CD14-positive monocyte (primary cell): ENCODE measurements around the gene OR2W1. TPM values are rescaled to one million over a fixed set of nuclear protein-coding genes. Genes with fewer than 3 reads are reported as not detected.

Experiments used
- DNase-seq, 3 donors: peaks; one replicate each; pipeline ENCODE4 v3.0.0-alpha.2; 2011 to 2022
- H2AFZ ChIP-seq: 2 replicates; pipeline ENCODE4 v1.6.0; 2012; ENCODE audit warnings: mild to moderate bottlenecking, low read depth, low read length, inconsistent platforms; ENCODE audit not compliant: insufficient read depth, poor library complexity, severe bottlenecking
- H3K27ac ChIP-seq, 2 donors: 1 replicate in 1 of 2; 2 replicates in 1 of 2; pipeline ENCODE4 v1.5.1; 2012 to 2013; ENCODE audit warnings: low read length in 2 of 2, control low read depth in 1 of 2, inconsistent platforms in 1 of 2, low read depth in 1 of 2, mild to moderate bottlenecking in 1 of 2
- H3K27me3 ChIP-seq, 2 donors: one replicate each; pipeline versions ENCODE4 v1.6.0 to v1.6.1; 2011 to 2013; ENCODE audit warnings: low read length in 2 of 2; ENCODE audit not compliant: control insufficient read depth in 2 of 2, insufficient read depth in 2 of 2
- H3K36me3 ChIP-seq, 2 donors: replicated peaks in 1 of 2; 1 replicate in 1 of 2; 2 replicates in 1 of 2; pipeline versions ENCODE4 v1.5.1 to v1.6.1; 2012 to 2013; ENCODE audit warnings: low read length in 2 of 2, control low read depth in 1 of 2, inconsistent platforms in 1 of 2, mild to moderate bottlenecking in 1 of 2; ENCODE audit not compliant: insufficient read depth in 2 of 2, control insufficient read depth in 1 of 2
- H3K4me1 ChIP-seq, 2 donors: 1 replicate in 1 of 2; 2 replicates in 1 of 2; pipeline versions ENCODE4 v1.5.1 to v1.6.1; 2012 to 2013; ENCODE audit warnings: low read length in 2 of 2, control low read depth in 1 of 2, inconsistent platforms in 1 of 2, mild to moderate bottlenecking in 1 of 2, moderate library complexity in 1 of 2; ENCODE audit not compliant: insufficient read depth in 2 of 2, control insufficient read depth in 1 of 2
- H3K4me2 ChIP-seq: replicated peaks from 2 replicates; pipeline ENCODE3; 2012; ENCODE audit warnings: low read length, moderate library complexity, mild to moderate bottlenecking; ENCODE audit not compliant: poor library complexity, severe bottlenecking; ENCODE audit errors: extremely low read depth
- H3K4me3 ChIP-seq, 3 experiments: fragments of 200-600 bp in 1 of 3; sonication (generic) in 1 of 3; replicated peaks in 1 of 3; 1 replicate in 2 of 3; 2 replicates in 1 of 3; pipeline ENCODE4 v1.5.1; 2011 to 2013; ENCODE audit warnings: low read length in 3 of 3, mild to moderate bottlenecking in 3 of 3, control low read depth in 2 of 3, low read depth in 2 of 3, inconsistent platforms in 1 of 3, moderate library complexity in 1 of 3
- H3K79me2 ChIP-seq: 2 replicates; pipeline ENCODE4 v1.6.0; 2012; ENCODE audit warnings: mild to moderate bottlenecking, control low read depth, inconsistent platforms, low read length, moderate library complexity; ENCODE audit not compliant: insufficient read depth
- H3K9ac ChIP-seq: 2 replicates; pipeline ENCODE4 v1.6.0; 2017; ENCODE audit warnings: low read length, mild to moderate bottlenecking; ENCODE audit not compliant: insufficient read depth, poor library complexity, severe bottlenecking
- H3K9me3 ChIP-seq, 2 donors: replicated peaks in 1 of 2; 1 replicate in 1 of 2; 2 replicates in 1 of 2; pipeline versions ENCODE4 v1.5.1 to v1.6.1; 2012 to 2013; ENCODE audit warnings: low read length in 2 of 2, control low read depth in 1 of 2; ENCODE audit not compliant: control insufficient read depth in 1 of 2, insufficient read depth in 1 of 2
- H4K20me1 ChIP-seq: 2 replicates; pipeline ENCODE4 v1.6.0; 2012; ENCODE audit warnings: mild to moderate bottlenecking, low read length, control low read depth, moderate library complexity; ENCODE audit not compliant: insufficient read depth
- H3K27ac Mint-ChIP-seq, 7 donors: one replicate each; pipeline ENCODE4 v1.8.0; 2020; ENCODE audit warnings: mild to moderate bottlenecking in 7 of 7, mixed read lengths in 7 of 7, moderate library complexity in 6 of 7, inconsistent platforms in 2 of 7
- H3K27me3 Mint-ChIP-seq, 3 donors: one replicate each; pipeline ENCODE4 v1.8.0; 2021 to 2022; ENCODE audit warnings: low read depth in 3 of 3, mild to moderate bottlenecking in 3 of 3, mixed read lengths in 3 of 3, moderate library complexity in 3 of 3, inconsistent platforms in 1 of 3
- H3K36me3 Mint-ChIP-seq, 2 donors: one replicate each; pipeline ENCODE4 v1.8.0; 2020; ENCODE audit warnings: mixed read lengths in 2 of 2, inconsistent platforms in 1 of 2, mild to moderate bottlenecking in 1 of 2
- H3K4me1 Mint-ChIP-seq: one replicate; pipeline ENCODE4 v1.8.0; 2020; ENCODE audit warnings: mild to moderate bottlenecking, mixed read lengths
- H3K4me3 Mint-ChIP-seq, 2 donors: one replicate each; pipeline ENCODE4 v1.8.0; 2020; ENCODE audit warnings: mild to moderate bottlenecking in 2 of 2, mixed read lengths in 2 of 2, moderate library complexity in 1 of 2
- H3K9me3 Mint-ChIP-seq, 7 donors: one replicate each; pipeline ENCODE4 v1.8.0; 2020 to 2022; ENCODE audit warnings: mixed read lengths in 7 of 7, mild to moderate bottlenecking in 6 of 7, moderate library complexity in 6 of 7, inconsistent platforms in 2 of 7
- WGBS: methylation state at CpG from one replicate; pipeline ENCODE4 v1.1.5; 2013; ENCODE audit warnings: missing lambda C conversion rate; ENCODE audit not compliant: insufficient coverage; 5-methylcytosine and 5-hydroxymethylcytosine counted together
- intact Hi-C, 2 donors: fragments of 100-400 bp; cut with micrococcal nuclease; formaldehyde crosslinking; loops; one replicate each; pipeline versions ENCODE4 v1.15.0 to v1.15.1; 2023
- polyA plus RNA-seq, 3 donors: library from polyadenylated mRNA; depleted of rRNA in 1 of 3; unstranded in 2 of 3; stranded (reverse) in 1 of 3; fragments of 300-500 nt in 2 of 3; fragments of >200 nt in 1 of 3; fragmentation: Illumina TruSeq in 2 of 3; gene quantifications; 1 replicate in 2 of 3; 2 replicates in 1 of 3; pipeline ENCODE4 v1.2.3, GENCODE V29; 2012 to 2021
- TF ChIP-seq, protein P1 (sequence below): fragments of 200-600 bp; IDR thresholded peaks from one replicate; pipeline ENCODE4 v1.8.0; 2022; ENCODE audit warnings: antibody characterized with exemption, mild to moderate bottlenecking

Gene OR2W1
- polyA plus RNA-seq, 3 donors, result not detected

DNA sequence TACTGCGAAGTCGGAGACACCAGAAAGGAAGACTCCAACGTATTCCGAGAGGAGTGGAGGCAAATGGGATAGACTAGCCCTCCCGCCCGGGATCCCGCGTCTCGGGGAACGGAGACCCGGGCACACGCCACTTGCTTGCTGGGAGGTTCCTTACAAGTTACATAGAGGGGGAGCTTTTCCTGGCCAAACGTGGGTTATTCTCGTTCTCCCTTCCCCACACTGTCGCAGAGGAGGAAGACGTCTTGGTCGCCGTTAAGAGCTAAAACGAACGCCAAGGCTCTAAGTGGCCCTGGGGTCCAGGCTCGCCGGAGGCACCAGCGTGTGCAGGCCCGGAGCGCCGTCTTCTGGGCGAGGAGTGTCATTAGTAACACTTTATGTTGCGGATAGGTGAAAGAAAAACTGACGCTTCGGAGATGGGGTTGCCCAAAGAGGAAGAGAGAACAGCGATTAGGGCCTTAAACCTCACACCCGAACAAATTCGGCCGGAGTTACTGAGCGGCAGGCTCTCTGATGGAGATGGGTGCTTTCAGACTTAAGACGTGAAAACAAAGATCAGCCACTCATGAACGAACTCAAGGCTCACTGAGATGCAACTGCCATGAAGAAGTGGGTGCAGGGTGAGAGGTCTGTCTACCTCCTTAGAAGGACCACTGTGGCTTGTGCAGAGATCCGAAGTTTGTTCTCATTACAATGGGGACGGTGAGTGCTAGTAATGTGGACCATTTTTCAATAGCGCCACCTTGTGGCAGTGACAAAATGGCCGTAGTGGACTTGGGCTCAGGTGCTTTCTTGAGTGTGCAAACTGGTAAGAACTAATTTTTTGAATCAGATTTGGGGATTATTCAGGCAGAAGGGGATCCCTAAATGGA, 28.2 kb downstream of the OR2W1 start:
- Histone ChIP-seq H4K20me1 (no peaks in the 10 kb centered on the region), H3K4me3 (peak overlapping the region; percentile 19 to 81 (median 76)), H3K4me2 (peak overlapping the region; percentile 97), H3K9ac (no peak overlapping the region), H3K36me3 (no peaks in the 10 kb centered on the region), H3K27ac (no peak overlapping the region), H2AFZ (peak overlapping the region; percentile 74), H3K4me1 (peaks cover 11 to 15% of the 10 kb centered on the region in 2 donors), H3K9me3 (peaks cover 9 to 16% of the 10 kb centered on the region in 2 donors), H3K27me3 (peaks cover 32 to 57% of the 10 kb centered on the region in 2 donors), H3K79me2 (no peaks in the 10 kb centered on the region)
- Mint-ChIP-seq H3K4me1 (peaks cover 14% of the 10 kb centered on the region), H3K9me3 (peaks cover 7 to 19% (median 15%) of the 10 kb centered on the region in 7 donors), H3K36me3 (peaks cover 0 to 4% of the 10 kb centered on the region in 2 donors), H3K27ac (peak overlapping the region in 4 of 7 donors; percentile 45 to 81 (median 73)), H3K4me3 (peak overlapping the region; percentile 85 to 96), H3K27me3 (peaks cover 35 to 61% (median 45%) of the 10 kb centered on the region in 3 donors)
- TF ChIP-seq, protein P1, sequence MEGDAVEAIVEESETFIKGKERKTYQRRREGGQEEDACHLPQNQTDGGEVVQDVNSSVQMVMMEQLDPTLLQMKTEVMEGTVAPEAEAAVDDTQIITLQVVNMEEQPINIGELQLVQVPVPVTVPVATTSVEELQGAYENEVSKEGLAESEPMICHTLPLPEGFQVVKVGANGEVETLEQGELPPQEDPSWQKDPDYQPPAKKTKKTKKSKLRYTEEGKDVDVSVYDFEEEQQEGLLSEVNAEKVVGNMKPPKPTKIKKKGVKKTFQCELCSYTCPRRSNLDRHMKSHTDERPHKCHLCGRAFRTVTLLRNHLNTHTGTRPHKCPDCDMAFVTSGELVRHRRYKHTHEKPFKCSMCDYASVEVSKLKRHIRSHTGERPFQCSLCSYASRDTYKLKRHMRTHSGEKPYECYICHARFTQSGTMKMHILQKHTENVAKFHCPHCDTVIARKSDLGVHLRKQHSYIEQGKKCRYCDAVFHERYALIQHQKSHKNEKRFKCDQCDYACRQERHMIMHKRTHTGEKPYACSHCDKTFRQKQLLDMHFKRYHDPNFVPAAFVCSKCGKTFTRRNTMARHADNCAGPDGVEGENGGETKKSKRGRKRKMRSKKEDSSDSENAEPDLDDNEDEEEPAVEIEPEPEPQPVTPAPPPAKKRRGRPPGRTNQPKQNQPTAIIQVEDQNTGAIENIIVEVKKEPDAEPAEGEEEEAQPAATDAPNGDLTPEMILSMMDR, result peak; percentile 91
- DNase-seq, result peak; percentile 60 to 75 (median 71)
- intact Hi-C loops, result loop anchor here (2.0 to 5.0 kb wide), 3 partner anchors 178 to 329 kb away; no protein-coding TSS in a partner anchor
- 1% methylated on average over 25 of the region's 41 CpGs for WGBS

DNA sequence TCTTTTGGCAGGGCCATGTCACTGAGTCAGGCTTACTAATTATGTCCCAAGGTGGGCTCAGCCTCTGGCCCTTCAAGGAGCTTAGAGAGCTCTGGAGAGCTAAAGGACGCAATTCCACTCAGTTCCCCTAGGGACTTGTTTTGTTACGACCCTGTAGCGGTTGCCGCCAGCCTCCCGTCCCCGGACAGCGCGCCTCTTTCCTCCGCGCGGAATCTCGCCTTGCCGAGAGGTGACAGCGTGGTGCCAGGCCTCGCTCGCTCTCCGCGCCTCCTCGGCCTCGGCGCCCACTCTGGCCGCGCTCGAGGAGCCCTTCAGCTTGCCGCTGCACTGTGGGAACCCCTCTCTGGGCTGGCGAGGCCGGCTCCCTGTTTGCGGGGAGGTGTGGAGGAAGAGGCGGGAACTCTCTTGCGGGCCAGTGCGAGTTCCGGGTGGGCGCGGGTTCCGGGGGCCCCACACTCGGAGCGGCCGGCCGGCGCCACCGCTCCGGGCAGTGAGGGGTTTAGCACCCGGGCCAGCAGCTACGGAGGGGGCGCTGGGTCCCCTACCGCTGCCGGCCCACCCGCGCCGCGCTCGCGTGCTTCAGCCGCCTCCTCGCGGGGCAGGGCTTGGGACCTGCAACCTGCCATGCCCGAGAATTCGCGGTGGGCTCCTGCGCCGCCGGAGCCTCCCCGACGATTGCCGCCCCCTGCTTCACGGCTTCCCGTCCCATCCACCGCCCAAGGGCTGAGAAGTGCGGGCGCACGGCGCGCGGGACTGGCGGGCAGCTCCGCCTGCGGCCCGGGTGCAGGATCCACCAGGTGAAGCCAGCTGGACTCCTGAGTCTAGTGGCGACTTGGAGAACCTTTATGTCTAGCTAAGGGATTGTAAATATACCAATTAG, 30.0 kb downstream of the OR2W1 start:
- H3K79me2 ChIP-seq, result no peaks in the 10 kb centered on the region
- no peaks in the 10 kb centered on the region for H4K20me1 ChIP-seq
- H3K27ac Mint-ChIP-seq, result no peak overlapping the region
- intact Hi-C loops, result loop anchor here (5.0 kb wide), 1 partner anchor 328 kb away; no protein-coding TSS in a partner anchor
- TF ChIP-seq, protein P1, result no peak
- H2AFZ ChIP-seq, result no peak overlapping the region
- peaks cover 17 to 20% of the 10 kb centered on the region in 2 donors for H3K4me1 ChIP-seq
- peak overlapping the region in 1 of 2 donors; percentile 27 for H3K4me3 Mint-ChIP-seq
- H3K9me3 Mint-ChIP-seq, result peaks cover 7 to 19% (median 13%) of the 10 kb centered on the region in 7 donors
- peaks cover 2 to 6% of the 10 kb centered on the region in 2 donors for H3K36me3 Mint-ChIP-seq
- H3K27ac ChIP-seq, result no peak overlapping the region
- H3K36me3 ChIP-seq, result no peaks in the 10 kb centered on the region
- H3K27me3 ChIP-seq, result peaks cover 44 to 64% of the 10 kb centered on the region in 2 donors
- no peak overlapping the region for H3K4me2 ChIP-seq
- no peak for DNase-seq
- H3K27me3 Mint-ChIP-seq, result peaks cover 41 to 69% (median 45%) of the 10 kb centered on the region in 3 donors
- peaks cover 9 to 16% of the 10 kb centered on the region in 2 donors for H3K9me3 ChIP-seq
- H3K4me3 ChIP-seq, result no peak overlapping the region
- peaks cover 18% of the 10 kb centered on the region for H3K4me1 Mint-ChIP-seq
- no peak overlapping the region for H3K9ac ChIP-seq
- WGBS, result 54% methylated on average over 68 of the region's 79 CpGs
